ENCODE results near the gene CMTM2.
"Not testable (repeated sequence)": the region's sequence is repeated elsewhere in the genome, so short reads cannot be mapped to it uniquely, and the experiment has no call there.

The CMTM2 gene

DNA sequence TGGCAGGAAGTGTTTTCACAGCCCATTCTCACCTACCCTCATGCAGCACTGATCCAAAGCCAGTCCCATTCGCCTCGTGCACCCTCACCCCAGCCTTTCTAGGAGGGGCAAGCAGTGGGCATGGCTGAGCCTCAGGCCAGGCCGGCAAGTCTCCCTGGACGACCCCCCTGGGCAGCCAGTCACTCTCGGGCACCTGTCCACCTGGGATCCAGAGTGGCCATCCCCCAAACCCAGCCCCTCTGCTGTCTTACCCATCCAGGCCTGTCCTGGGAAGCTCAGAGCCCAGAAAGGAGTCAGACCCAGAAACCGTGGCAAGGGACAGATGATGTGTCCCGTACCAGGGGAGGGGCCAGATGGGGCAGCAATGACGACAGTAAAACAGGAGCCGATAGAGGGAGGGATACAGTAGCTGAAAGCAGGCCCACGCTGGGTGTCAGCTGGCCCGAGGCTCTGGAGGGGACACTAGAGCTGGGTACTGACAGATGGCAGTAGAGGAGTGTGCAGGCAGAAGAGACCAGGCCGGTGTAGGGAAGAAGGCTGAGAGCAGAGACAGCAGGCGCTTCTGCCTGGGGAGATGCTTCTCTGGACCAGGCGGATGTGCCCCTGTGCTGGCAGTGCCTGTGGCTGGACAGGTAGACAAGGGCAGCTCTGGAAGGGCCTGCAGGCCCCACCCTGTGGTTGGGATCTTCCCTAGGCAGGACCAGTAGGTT, 31.0 kb downstream of the CMTM2 start:
- no peak for DNase-seq (ENCODE audit: low read depth)
- in situ Hi-C loops (cut with HindIII; ENCODE audit: low sequenced_read_pairs) = no loop called here
- TF ChIP-seq, protein P1, sequence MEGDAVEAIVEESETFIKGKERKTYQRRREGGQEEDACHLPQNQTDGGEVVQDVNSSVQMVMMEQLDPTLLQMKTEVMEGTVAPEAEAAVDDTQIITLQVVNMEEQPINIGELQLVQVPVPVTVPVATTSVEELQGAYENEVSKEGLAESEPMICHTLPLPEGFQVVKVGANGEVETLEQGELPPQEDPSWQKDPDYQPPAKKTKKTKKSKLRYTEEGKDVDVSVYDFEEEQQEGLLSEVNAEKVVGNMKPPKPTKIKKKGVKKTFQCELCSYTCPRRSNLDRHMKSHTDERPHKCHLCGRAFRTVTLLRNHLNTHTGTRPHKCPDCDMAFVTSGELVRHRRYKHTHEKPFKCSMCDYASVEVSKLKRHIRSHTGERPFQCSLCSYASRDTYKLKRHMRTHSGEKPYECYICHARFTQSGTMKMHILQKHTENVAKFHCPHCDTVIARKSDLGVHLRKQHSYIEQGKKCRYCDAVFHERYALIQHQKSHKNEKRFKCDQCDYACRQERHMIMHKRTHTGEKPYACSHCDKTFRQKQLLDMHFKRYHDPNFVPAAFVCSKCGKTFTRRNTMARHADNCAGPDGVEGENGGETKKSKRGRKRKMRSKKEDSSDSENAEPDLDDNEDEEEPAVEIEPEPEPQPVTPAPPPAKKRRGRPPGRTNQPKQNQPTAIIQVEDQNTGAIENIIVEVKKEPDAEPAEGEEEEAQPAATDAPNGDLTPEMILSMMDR (IDR thresholded peaks at IDR 0.05; ENCODE audit: low read depth, low read length, missing control alignments) = no peak
- no peak overlapping the region for H3K4me3 ChIP-seq (ENCODE audit: low read depth, low read length)

DNA sequence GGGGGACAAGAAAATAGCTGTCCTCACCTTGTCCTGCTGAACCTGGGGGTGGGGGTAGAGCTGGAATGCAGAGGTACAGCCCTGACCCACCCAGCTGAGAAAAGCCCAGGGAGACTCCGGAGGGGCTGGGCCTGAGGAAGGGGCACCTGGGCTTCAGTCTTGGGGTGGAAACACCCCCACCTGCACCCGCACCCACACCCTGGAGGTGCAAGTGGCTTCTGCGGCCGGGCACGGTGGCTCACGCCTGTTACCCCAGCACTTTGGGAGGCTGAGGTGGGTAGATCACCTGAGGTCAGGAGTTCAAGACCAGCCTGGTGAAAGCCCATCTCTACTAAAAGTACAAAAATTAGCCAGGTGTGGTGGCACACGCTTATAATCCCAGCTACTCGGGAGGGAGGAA, 32.6 kb downstream of the CMTM2 start:
- DNase-seq (ENCODE audit: low read depth); H3K4me3 ChIP-seq (ENCODE audit: low read depth, low read length); in situ Hi-C loops (cut with HindIII; ENCODE audit: low sequenced_read_pairs): not testable (repeated sequence)

DNA sequence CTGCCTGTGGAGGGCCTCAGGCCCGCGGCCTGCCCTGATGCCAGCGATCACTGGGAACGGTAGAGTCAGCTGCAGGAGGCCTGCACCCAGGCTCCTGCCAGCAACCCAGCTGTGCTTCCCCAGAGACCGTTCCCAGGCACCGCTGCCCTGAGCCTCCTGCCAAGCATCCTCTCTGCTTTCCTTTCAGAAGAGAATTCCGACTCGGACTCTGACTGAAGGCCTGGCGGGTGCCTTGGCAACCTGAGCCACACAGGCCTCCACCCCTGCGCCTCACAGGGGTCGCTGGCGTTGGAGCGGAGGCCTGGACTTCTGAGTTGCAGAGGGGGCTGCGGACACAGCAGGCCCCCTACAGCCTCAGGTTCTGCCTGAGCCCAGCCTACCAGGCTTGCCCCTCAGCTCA, 33.2 kb downstream of the CMTM2 start:
- no peak overlapping the region for H3K4me3 ChIP-seq (ENCODE audit: low read depth, low read length)
- DNase-seq (ENCODE audit: low read depth) = no peak
- TF ChIP-seq, protein P1 (IDR thresholded peaks at IDR 0.05; ENCODE audit: low read depth, low read length, missing control alignments) = no peak
- in situ Hi-C loops (cut with HindIII; ENCODE audit: low sequenced_read_pairs) = no loop called here

DNA sequence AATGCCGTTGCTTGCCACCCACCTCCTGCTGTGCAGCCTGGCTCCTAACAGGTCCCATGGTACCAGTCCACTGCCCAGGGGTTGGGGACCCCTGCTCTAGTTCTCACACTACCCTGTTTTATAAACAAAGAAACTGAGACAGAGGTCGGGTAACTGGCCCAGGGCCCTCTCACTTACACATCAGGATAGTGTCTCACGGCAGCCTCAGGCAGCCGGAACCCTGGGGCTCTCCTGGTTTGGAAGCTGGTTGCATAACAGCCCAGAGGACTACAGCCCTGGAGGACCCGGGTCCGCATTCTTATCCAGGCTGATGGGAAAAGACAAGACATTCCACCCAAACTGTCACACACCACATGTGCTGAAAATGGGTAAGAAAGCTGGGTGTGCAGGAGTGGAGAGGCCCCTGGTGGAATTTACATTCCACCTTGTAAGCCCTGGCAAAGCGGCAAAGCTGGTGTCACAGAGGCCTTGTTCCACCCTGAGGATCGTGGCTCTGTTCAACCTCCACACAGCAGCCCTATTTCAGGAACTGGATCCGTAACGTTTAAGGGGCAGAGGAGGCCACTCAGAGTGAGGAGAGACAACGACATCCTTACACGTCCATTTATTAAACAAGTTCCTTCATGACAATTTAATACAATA, 35.0 kb downstream of the CMTM2 start:
- no peak overlapping the region for H3K4me3 ChIP-seq (ENCODE audit: low read depth, low read length)
- TF ChIP-seq, protein P1 (IDR thresholded peaks at IDR 0.05; ENCODE audit: low read depth, low read length, missing control alignments) = no peak
- no peak for DNase-seq (ENCODE audit: low read depth)
- in situ Hi-C loops (cut with HindIII; ENCODE audit: low sequenced_read_pairs) = no loop called here

DNA sequence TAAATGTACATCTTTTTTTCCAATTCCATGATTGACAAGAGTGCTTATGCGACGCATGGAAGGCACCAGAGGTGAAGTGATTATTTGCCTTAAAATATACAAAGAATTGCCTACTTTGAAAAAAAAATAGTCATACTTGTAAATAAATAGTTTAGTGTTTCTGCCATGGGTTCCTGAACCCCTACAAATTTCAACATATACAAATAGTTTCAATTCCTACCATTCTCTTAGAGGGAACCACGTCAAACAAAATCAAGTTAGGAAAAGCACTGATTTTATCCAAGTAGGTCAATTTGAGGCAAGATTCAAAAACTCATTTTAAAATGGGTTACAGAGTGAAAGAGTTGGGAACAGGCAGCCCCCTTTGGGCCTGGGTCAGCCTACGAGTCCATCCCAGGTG, 36.9 kb downstream of the CMTM2 start:
- in situ Hi-C loops (cut with HindIII; ENCODE audit: low sequenced_read_pairs) = no loop called here
- H3K4me3 ChIP-seq (ENCODE audit: low read depth, low read length) = no peak overlapping the region
- no peak for DNase-seq (ENCODE audit: low read depth)
- TF ChIP-seq, protein P1 (IDR thresholded peaks at IDR 0.05; ENCODE audit: low read depth, low read length, missing control alignments) = no peak

DNA sequence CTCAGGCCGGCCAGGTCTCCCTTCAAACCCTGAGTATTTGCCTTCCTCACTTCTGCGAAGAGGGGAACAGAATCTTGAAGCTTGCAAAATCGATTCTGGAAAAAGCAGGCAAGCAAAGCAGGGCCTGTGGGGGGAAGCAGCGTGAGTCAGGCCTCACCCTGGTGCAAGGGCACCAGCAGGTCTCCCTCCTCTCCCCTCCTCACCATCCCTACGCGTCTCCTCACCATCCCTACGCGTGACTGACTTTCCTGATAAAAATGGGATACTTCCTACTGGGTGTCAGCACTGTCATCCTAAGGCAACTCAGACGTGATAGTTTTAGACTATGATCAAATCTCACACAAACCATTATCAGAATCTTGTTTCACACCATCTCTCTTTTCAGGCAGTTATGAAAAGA, 37.3 kb downstream of the CMTM2 start:
- in situ Hi-C loops (cut with HindIII; ENCODE audit: low sequenced_read_pairs) = no loop called here
- no peak overlapping the region for H3K4me3 ChIP-seq (ENCODE audit: low read depth, low read length)

DNA sequence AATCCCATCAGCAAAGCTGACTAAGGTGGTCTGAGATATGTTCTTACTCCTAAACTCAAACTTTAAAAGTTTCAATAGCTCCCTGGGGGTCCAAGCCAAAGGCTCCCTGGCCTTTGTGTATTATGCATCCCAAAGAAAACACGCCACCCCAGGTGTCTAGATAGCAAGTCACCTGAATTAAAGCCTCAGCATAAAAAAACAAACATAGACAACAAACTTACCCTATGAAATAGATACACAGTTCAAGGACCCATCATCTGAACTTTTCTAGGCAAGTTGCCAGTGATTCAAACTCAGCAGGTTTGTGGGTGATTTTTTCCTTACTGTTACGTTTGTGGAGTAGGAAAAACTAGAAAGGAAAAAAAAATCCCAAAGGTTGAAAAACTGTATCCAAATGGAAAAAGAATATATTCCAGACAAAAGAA, 37.8 kb downstream of the CMTM2 start:
- no peak for DNase-seq (ENCODE audit: low read depth)
- in situ Hi-C loops (cut with HindIII; ENCODE audit: low sequenced_read_pairs) = no loop called here
- TF ChIP-seq, protein P1 (IDR thresholded peaks at IDR 0.05; ENCODE audit: low read depth, low read length, missing control alignments) = no peak
- no peak overlapping the region for H3K4me3 ChIP-seq (ENCODE audit: low read depth, low read length)

More for the DNA sequence above, 37.3 kb downstream of the CMTM2 start:
- DNase-seq (ENCODE audit: low read depth) = no peak
- TF ChIP-seq, protein P1 (IDR thresholded peaks at IDR 0.05; ENCODE audit: low read depth, low read length, missing control alignments) = no peak
